D721Med (cell line): ENCODE measurements around the gene SDCCAG8.

Experiments
- DNase-seq: peaks from one replicate; pipeline ENCODE4 v3.0.0; 2011; ENCODE audit warnings: low spot score; ENCODE audit not compliant: insufficient read length
- FAIRE-seq: peaks from 2 replicates; lab custom pipeline; 2011; peaks lifted over from hg19 to GRCh38; lab: Jason Lieb, UNC
- TF ChIP-seq, protein P1 (sequence below): IDR thresholded peaks from 2 replicates; pipeline ENCODE4 v1.5.1; 2012; ENCODE audit warnings: mild to moderate bottlenecking, control low read depth; ENCODE audit not compliant: insufficient read depth; ENCODE audit errors: missing control alignments

SDCCAG8 gene

DNA sequence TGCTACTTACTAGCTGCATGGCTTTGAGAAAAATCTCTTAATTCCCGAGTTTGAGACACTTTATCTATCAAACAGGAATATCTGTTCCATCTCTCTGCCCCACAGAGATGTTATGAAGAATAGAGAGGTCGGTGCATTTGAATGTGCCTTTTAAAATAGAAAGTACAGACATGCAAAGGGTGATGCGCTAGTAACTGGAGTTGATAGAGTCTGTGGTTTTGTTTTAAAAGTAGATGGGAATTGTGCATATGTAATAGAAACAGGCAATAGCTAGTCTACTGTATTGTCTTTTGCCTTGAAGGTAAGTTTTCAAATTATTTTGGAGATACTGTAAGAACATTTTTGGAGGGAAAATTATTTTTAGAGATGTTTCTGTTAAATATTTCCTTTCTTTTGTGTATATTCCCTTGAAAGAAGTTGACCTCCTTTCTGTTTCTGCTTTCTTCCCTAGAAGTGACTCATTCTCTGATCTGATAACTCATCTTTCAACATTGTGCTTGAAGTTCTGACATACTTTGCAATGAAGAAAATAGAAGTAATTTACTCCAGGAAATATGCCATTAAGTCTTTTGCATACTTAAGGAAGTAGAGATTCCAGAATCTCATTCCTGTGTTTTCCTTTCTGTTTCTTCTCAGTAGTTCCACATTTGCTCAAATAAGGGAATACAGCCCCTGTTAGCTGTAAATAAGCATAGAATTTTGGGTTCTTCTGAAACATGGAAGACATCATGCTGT, 151.6 kb downstream of the SDCCAG8 start:
- TF ChIP-seq, protein P1, sequence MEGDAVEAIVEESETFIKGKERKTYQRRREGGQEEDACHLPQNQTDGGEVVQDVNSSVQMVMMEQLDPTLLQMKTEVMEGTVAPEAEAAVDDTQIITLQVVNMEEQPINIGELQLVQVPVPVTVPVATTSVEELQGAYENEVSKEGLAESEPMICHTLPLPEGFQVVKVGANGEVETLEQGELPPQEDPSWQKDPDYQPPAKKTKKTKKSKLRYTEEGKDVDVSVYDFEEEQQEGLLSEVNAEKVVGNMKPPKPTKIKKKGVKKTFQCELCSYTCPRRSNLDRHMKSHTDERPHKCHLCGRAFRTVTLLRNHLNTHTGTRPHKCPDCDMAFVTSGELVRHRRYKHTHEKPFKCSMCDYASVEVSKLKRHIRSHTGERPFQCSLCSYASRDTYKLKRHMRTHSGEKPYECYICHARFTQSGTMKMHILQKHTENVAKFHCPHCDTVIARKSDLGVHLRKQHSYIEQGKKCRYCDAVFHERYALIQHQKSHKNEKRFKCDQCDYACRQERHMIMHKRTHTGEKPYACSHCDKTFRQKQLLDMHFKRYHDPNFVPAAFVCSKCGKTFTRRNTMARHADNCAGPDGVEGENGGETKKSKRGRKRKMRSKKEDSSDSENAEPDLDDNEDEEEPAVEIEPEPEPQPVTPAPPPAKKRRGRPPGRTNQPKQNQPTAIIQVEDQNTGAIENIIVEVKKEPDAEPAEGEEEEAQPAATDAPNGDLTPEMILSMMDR: no peak
- no peak for DNase-seq
- FAIRE-seq: peak; percentile 90

DNA sequence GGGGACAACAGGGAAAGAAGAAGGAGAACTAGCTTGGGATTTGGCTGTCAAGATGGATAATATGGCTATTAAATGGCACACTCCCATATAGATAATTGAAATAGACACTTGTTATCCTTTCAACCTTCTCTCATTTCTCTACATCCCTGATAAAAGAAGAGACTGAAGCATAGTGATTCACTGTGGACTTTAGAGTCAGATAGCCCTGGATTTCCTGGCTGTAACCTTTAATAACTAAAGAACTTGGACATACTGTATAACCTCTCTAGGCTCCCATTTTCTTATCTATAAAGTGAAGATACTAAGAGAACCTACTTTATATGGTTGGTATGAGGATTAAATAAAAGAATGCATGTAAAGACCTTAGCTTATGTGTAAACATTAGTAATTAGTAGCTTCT, 152.6 kb downstream of the SDCCAG8 start:
- TF ChIP-seq, protein P1: no peak
- DNase-seq: no peak
- FAIRE-seq: peak; percentile 89

DNA sequence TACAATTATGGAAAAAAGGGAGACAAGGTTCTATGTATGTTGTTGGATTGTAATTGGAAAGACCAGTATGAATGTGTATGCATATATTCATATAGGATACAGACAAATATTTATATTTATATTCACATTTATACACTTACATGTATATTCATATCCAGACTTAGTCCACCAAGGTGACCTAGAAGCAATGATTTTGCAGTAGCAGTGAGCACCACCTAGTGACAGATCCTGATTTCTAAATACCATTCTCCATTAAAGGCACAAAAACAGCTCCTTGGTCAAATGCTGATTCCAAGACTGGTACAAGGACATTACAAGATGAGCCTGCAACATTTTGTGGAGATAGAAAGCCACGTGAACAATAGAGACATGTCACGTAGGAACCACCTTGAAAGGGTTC, 153.4 kb downstream of the SDCCAG8 start:
- peak; percentile 89 for FAIRE-seq
- TF ChIP-seq, protein P1: peak; percentile 46
- DNase-seq: no peak

DNA sequence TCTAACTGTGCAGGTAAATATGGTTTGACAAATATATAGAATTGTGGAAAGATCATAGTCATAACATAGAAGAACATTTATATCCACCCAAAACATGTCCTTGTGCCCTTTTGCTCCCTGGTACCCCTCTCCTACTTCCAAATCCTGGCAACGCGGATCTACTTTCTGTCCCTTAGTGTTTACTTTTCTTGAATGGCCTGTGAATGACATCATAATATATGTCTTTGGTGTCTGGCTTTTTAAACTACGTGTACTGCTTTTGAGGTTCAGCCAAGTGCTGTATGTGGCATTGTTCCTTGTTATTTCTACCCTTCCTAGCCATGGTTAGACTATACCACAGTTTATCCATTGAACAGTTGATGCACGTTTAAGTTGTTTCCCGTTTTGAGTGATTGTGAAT, 155.6 kb downstream of the SDCCAG8 start:
- no peak for DNase-seq
- TF ChIP-seq, protein P1: no peak
- FAIRE-seq: no peak

DNA sequence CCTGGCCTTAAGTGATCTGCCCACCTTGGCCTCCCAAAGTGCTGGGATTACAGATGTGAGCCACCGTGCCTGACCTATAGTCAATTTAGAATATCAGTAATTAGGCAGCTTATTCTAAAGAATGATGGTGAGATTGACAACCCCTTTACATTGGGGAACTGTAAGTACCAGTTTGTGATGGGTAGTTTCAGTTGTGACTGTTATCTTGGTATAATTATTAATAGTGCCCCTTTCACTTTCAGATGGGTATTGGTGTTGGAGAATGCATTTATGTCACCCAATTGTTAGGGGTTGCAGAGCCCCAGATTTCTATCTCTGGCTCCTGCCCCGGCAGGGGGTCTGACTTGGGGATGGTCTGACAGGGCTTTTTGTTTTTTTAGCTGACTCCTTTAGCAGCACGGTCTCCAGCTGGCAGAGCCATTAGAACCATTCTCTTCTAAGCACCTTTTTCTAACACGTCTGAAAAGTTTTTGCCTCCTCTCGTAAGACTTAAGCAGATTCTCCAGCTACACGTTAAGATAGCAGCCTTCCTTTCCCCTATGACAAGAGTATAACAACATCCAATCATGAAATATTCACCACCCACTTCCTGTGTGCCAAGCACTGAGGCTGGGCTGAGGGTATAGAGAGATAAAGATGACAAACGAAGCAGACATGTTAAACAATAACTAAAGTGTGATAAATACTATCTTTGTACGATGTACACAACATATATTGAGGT, 157.8 kb downstream of the SDCCAG8 start:
- DNase-seq (no peak), FAIRE-seq (no peak)
- TF ChIP-seq, protein P1: no peak

DNA sequence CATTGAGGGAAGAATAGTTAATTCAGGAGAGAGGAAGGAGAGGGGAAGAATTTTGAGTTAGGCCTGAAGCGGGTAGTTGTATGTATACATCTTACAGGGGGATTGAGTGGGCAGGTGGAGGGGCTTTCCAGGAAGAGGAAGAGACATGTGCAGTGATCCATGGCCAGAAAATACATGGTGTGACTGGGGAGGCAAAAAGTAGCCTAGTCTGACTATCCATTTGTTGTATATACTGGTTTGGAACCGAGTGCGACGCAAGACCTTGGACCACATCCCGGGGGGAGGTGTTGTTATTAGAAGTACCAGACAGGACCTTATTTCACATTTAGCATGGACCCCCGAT, 158.3 kb downstream of the SDCCAG8 start:
- no peak for DNase-seq
- no peak for FAIRE-seq
- TF ChIP-seq, protein P1: no peak
